Measurements from ENCODE around the gene TRAF3.
"Not testable (repeated sequence)": the region's sequence is repeated elsewhere in the genome, so short reads cannot be mapped to it uniquely, and the experiment has no call there.

TRAF3 gene

GRCh38 chr14:102819176-102819628 lies 42.0 kb downstream of the TRAF3 start:
- Histone ChIP-seq H3K27me3 (ENCODE audit: control insufficient read depth in 5 of 5, insufficient read depth in 4 of 5, low read length in 5 of 5) (no peaks in the 10 kb centered on the region), H3K4me3 (ENCODE audit: low read depth in 1 of 5, low read length in 5 of 5) (no peak overlapping the region), H3K9ac (ENCODE audit: low read length in 5 of 5) (no peak overlapping the region), H3K4me1 (ENCODE audit: control insufficient read depth in 5 of 5, insufficient read depth in 5 of 5, low read length in 5 of 5) (peaks cover 0 to 28% (median 14%) of the 10 kb centered on the region in 5 donors), H3K27ac (ENCODE audit: low read depth, low read length) (no peak overlapping the region), H3K36me3 (ENCODE audit: control insufficient read depth in 5 of 5, insufficient read depth in 5 of 5, low read length in 5 of 5) (no peaks in the 10 kb centered on the region), H3K9me3 (ENCODE audit: control insufficient read depth in 5 of 5, low read length in 5 of 5) (no peaks in the 10 kb centered on the region)

DNA sequence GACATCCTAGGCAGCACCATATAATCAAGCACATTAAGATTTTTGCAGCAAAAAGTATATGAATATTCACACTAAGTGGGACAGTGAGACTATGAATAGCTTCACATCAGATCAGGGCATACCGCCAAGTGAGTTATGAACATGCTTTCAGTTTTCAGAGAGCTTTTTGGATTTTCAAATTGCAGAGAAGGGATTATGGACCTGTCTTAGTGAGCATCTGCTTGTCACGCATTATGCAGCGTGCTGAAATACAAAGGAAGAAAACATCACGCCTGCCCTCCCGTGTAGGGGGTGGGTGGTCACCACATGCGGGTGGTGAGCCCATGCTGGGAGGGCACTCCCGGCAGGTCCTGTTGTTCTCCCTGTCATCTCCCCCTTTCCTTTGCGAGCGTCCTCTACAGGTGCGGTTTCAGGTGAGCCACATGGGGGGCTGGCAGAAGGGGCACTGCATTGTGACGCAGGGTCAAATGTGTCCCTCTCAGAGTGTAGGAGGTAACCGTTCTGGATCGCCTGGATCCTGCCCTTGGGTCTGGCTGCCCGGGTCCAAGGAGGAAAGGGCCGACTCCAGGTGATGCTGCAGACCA lies 42.6 kb downstream of the TRAF3 start:
- Histone ChIP-seq H3K9me3 (ENCODE audit: control insufficient read depth in 5 of 5, low read length in 5 of 5) (no peaks in the 10 kb centered on the region), H3K4me3 (ENCODE audit: low read depth in 1 of 5, low read length in 5 of 5) (no peak overlapping the region), H3K9ac (ENCODE audit: low read length in 5 of 5) (no peak overlapping the region), H3K36me3 (ENCODE audit: control insufficient read depth in 5 of 5, insufficient read depth in 5 of 5, low read length in 5 of 5) (no peaks in the 10 kb centered on the region), H3K27me3 (ENCODE audit: control insufficient read depth in 5 of 5, insufficient read depth in 4 of 5, low read length in 5 of 5) (no peaks in the 10 kb centered on the region), H3K27ac (ENCODE audit: low read depth, low read length) (no peak overlapping the region), H3K4me1 (ENCODE audit: control insufficient read depth in 5 of 5, insufficient read depth in 5 of 5, low read length in 5 of 5) (peaks cover 0 to 32% (median 16%) of the 10 kb centered on the region in 5 donors)

- Histone ChIP-seq H3K36me3 (ENCODE audit: control insufficient read depth in 5 of 5, insufficient read depth in 5 of 5, low read length in 5 of 5) (peaks cover 0 to 4% (median 1%) of the 10 kb centered on the region in 5 donors), H3K9ac (ENCODE audit: low read length in 5 of 5) (no peak overlapping the region), H3K27ac (ENCODE audit: low read depth, low read length) (no peak overlapping the region), H3K4me1 (ENCODE audit: control insufficient read depth in 5 of 5, insufficient read depth in 5 of 5, low read length in 5 of 5) (peaks cover 0 to 41% (median 21%) of the 10 kb centered on the region in 5 donors), H3K4me3 (ENCODE audit: low read depth in 1 of 5, low read length in 5 of 5) (no peak overlapping the region), H3K27me3 (ENCODE audit: control insufficient read depth in 5 of 5, insufficient read depth in 4 of 5, low read length in 5 of 5) (no peaks in the 10 kb centered on the region), H3K9me3 (ENCODE audit: control insufficient read depth in 5 of 5, low read length in 5 of 5) (no peaks in the 10 kb centered on the region)
These were observed 44.0 kb downstream of the TRAF3 start for GRCh38 chr14:102821252-102821651.

- Histone ChIP-seq H3K4me3 (ENCODE audit: low read depth in 1 of 5, low read length in 5 of 5) (no peak overlapping the region), H3K9me3 (ENCODE audit: control insufficient read depth in 5 of 5, low read length in 5 of 5) (no peaks in the 10 kb centered on the region), H3K4me1 (ENCODE audit: control insufficient read depth in 5 of 5, insufficient read depth in 5 of 5, low read length in 5 of 5) (peaks cover 0 to 39% (median 21%) of the 10 kb centered on the region in 5 donors), H3K9ac (ENCODE audit: low read length in 5 of 5) (no peak overlapping the region), H3K36me3 (ENCODE audit: control insufficient read depth in 5 of 5, insufficient read depth in 5 of 5, low read length in 5 of 5) (peaks cover 0 to 4% (median 2%) of the 10 kb centered on the region in 5 donors), H3K27me3 (ENCODE audit: control insufficient read depth in 5 of 5, insufficient read depth in 4 of 5, low read length in 5 of 5) (no peaks in the 10 kb centered on the region), H3K27ac (ENCODE audit: low read depth, low read length) (no peak overlapping the region)
These were observed 45.1 kb downstream of the TRAF3 start for GRCh38 chr14:102822311-102822863.

GRCh38 chr14:102822887-102823286 lies 45.6 kb downstream of the TRAF3 start:
- not testable (repeated sequence) for H3K36me3 ChIP-seq (ENCODE audit: control insufficient read depth in 5 of 5, insufficient read depth in 5 of 5, low read length in 5 of 5); H3K27me3 ChIP-seq (ENCODE audit: control insufficient read depth in 5 of 5, insufficient read depth in 4 of 5, low read length in 5 of 5); H3K4me3 ChIP-seq (ENCODE audit: low read depth in 1 of 5, low read length in 5 of 5); H3K9me3 ChIP-seq (ENCODE audit: control insufficient read depth in 5 of 5, low read length in 5 of 5); H3K9ac ChIP-seq (ENCODE audit: low read length in 5 of 5); H3K27ac ChIP-seq (ENCODE audit: low read depth, low read length)
- peaks cover 1 to 40% (median 18%) of the 10 kb centered on the region in 5 donors for H3K4me1 ChIP-seq (ENCODE audit: control insufficient read depth in 5 of 5, insufficient read depth in 5 of 5, low read length in 5 of 5)

DNA sequence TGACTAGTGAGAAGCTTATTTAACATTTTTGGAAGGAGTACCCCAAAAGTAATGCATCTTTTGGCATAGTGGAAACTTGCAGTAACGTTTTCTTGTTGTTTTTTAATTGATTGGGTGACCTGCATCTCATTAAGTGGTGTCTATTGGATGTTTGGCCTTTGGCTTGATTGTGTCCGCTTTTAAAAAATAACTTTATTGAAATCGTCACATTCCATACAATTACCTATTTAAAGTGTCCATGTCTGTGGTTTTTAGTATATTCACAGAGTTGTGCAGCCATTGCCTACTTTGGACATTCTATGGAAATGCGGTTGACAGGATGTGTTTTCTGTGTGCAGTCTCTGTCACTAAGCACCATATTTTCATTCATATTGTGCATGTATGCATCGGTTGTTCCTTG lies 46.3 kb downstream of the TRAF3 start:
- Histone ChIP-seq H3K4me1 (ENCODE audit: control insufficient read depth in 5 of 5, insufficient read depth in 5 of 5, low read length in 5 of 5) (peaks cover 0 to 33% (median 11%) of the 10 kb centered on the region in 5 donors), H3K9ac (ENCODE audit: low read length in 5 of 5) (no peak overlapping the region), H3K4me3 (ENCODE audit: low read depth in 1 of 5, low read length in 5 of 5) (no peak overlapping the region)

GRCh38 chr14:102824832-102825231 lies 47.6 kb downstream of the TRAF3 start:
- H3K27ac ChIP-seq (ENCODE audit: low read depth, low read length), result no peak overlapping the region
- peaks cover 0 to 27% (median 8%) of the 10 kb centered on the region in 5 donors for H3K4me1 ChIP-seq (ENCODE audit: control insufficient read depth in 5 of 5, insufficient read depth in 5 of 5, low read length in 5 of 5)
- H3K27me3 ChIP-seq (ENCODE audit: control insufficient read depth in 5 of 5, insufficient read depth in 4 of 5, low read length in 5 of 5), result no peaks in the 10 kb centered on the region
- peaks cover 0 to 4% (median 2%) of the 10 kb centered on the region in 5 donors for H3K36me3 ChIP-seq (ENCODE audit: control insufficient read depth in 5 of 5, insufficient read depth in 5 of 5, low read length in 5 of 5)
- H3K9me3 ChIP-seq (ENCODE audit: control insufficient read depth in 5 of 5, low read length in 5 of 5), result no peaks in the 10 kb centered on the region
- H3K4me3 ChIP-seq (ENCODE audit: low read depth in 1 of 5, low read length in 5 of 5), result no peak overlapping the region
- no peak overlapping the region for H3K9ac ChIP-seq (ENCODE audit: low read length in 5 of 5)

More for the DNA sequence above, 46.3 kb downstream of the TRAF3 start:
- Histone ChIP-seq H3K9me3 (ENCODE audit: control insufficient read depth in 5 of 5, low read length in 5 of 5) (no peaks in the 10 kb centered on the region), H3K27ac (ENCODE audit: low read depth, low read length) (no peak overlapping the region), H3K27me3 (ENCODE audit: control insufficient read depth in 5 of 5, insufficient read depth in 4 of 5, low read length in 5 of 5) (no peaks in the 10 kb centered on the region), H3K36me3 (ENCODE audit: control insufficient read depth in 5 of 5, insufficient read depth in 5 of 5, low read length in 5 of 5) (peaks cover 0 to 4% (median 2%) of the 10 kb centered on the region in 5 donors)

DNA sequence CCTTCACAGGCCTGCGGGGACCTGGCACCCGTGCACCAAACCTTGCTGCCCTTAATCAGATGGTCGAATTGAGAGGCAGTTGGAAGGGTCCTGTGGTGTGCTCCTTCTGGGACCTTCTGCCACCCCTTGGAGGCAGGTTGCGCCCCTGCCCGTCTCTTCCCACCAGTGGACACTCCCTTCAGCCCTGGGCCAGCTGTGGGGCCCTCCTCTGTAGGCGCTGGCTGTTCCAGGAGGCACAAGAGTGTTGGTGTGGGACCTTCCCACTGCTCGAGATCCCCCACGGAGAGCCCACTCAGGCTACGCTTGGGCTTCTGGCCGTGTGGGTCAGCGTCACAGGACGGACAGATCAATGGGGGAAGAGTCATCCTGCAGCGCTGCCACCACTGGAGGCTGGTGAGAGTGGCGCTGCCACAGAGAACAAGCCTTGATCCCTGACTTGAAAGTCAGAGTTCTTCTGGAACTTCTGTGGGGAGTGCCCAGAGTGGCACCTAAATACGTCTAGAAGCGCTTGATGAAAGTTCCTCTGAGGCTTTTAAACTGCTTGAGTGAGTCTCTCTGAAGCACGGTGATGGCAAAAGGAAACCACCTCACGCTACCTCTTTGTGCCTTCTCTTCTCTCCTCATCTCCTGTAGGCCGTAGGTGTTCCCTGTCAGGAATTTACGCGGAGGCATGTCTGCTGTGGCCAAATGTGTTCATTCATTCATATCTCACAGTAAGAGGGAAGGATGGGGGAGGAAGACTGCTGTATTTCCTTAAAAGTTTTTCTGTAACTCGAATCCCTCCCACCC lies 48.3 kb downstream of the TRAF3 start:
- no peaks in the 10 kb centered on the region for H3K27me3 ChIP-seq (ENCODE audit: control insufficient read depth in 5 of 5, insufficient read depth in 4 of 5, low read length in 5 of 5)
- H3K27ac ChIP-seq (ENCODE audit: low read depth, low read length), result no peak overlapping the region
- no peak overlapping the region for H3K9ac ChIP-seq (ENCODE audit: low read length in 5 of 5)
- no peaks in the 10 kb centered on the region for H3K9me3 ChIP-seq (ENCODE audit: control insufficient read depth in 5 of 5, low read length in 5 of 5)
- peaks cover 0 to 6% (median 2%) of the 10 kb centered on the region in 5 donors for H3K36me3 ChIP-seq (ENCODE audit: control insufficient read depth in 5 of 5, insufficient read depth in 5 of 5, low read length in 5 of 5)
- H3K4me3 ChIP-seq (ENCODE audit: low read depth in 1 of 5, low read length in 5 of 5), result no peak overlapping the region
- H3K4me1 ChIP-seq (ENCODE audit: control insufficient read depth in 5 of 5, insufficient read depth in 5 of 5, low read length in 5 of 5), result peaks cover 0 to 24% (median 6%) of the 10 kb centered on the region in 5 donors

DNA sequence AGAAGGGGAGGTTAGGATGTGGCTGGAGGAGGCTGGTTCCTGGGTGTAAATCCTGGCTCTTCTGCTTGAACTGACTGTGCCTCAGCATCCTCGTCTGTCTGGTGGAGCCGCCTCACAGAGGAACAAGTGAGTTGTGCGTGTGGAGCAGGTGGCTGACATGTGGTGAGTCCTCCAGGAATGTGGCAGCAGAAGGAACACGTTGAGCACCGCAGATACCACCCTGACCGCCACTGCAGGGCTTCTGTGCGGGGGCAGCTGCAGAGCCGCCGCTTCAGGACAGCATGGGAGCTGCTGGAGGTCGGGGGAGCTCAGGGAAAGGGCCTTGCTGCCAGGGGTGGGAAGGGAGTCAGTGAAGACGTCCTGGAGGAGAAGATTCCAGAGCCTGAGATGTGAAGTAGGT lies 48.9 kb downstream of the TRAF3 start:
- Histone ChIP-seq H3K27ac (ENCODE audit: low read depth, low read length) (no peak overlapping the region), H3K9me3 (ENCODE audit: control insufficient read depth in 5 of 5, low read length in 5 of 5) (no peaks in the 10 kb centered on the region), H3K27me3 (ENCODE audit: control insufficient read depth in 5 of 5, insufficient read depth in 4 of 5, low read length in 5 of 5) (no peaks in the 10 kb centered on the region), H3K4me3 (ENCODE audit: low read depth in 1 of 5, low read length in 5 of 5) (no peak overlapping the region), H3K9ac (ENCODE audit: low read length in 5 of 5) (no peak overlapping the region), H3K36me3 (ENCODE audit: control insufficient read depth in 5 of 5, insufficient read depth in 5 of 5, low read length in 5 of 5) (peaks cover 0 to 8% (median 3%) of the 10 kb centered on the region in 5 donors), H3K4me1 (ENCODE audit: control insufficient read depth in 5 of 5, insufficient read depth in 5 of 5, low read length in 5 of 5) (peaks cover 0 to 24% (median 6%) of the 10 kb centered on the region in 5 donors)

Data from subcutaneous abdominal adipose tissue (tissue), 5 donors.